NB4 (cell line): Measurements from ENCODE around the gene TOMM6.

Experiments used
- CTCF ChIP-seq: IDR thresholded peaks from one replicate; pipeline ENCODE4 v1.5.1; 2012; ENCODE audit warnings: low read depth, low read length
- POLR2A ChIP-seq: IDR thresholded peaks from 2 replicates; pipeline ENCODE4 v1.6.1; 2011; ENCODE audit warnings: mild to moderate bottlenecking; ENCODE audit not compliant: insufficient read length; ENCODE audit errors: extremely low read depth

GRCh38 chr6:41784581-41785171, 2.8 kb upstream of the TOMM6 start:
- TF ChIP-seq CTCF (no peak), POLR2A (no peak)
